Left colon (tissue), 2 donors: ENCODE data around the gene KCNN3. TPM values are rescaled to one million over a fixed set of nuclear protein-coding genes. Genes with fewer than 3 reads are reported as not detected.
A peak's percentile ranks its signal among the peaks of the same experiment; 100 is the strongest.

Experiments
- ATAC-seq: fragments of 200-7000 bp; cut with Tn5 transposase; one replicate; pipeline ENCODE4 v1.9.1; 2020; ENCODE audit warnings: mild to moderate bottlenecking, moderate library complexity
- DNase-seq, 2 donors: peaks; one replicate each; pipeline ENCODE4 v3.0.0-alpha.2; 2020
- intact Hi-C, 2 donors: fragments of 100-400 bp; cut with DNase I in 1 of 2; cut with micrococcal nuclease in 1 of 2; formaldehyde crosslinking; loops; one replicate each; pipeline versions ENCODE4 v1.11.2 to v1.14.0; 2022; cut with DNase I, micrococcal nuclease
- total RNA-seq, 2 donors: library from RNA; stranded (reverse); fragmentation: NEBNext Ultra II Directional; extraction: Animal tissue kit (Norgen Biotek cat#: 25700); gene quantifications; one replicate each; pipeline ENCODE4 v1.2.1, GENCODE V29; 2021
- donor health status: DM: no; HTN: no; CAD: no.
- donor health status: DM: yes; HTN: yes; CAD: no.

Gene KCNN3
- total RNA-seq, 2 donors from 2014 or later, result 0.73 to 3.6 TPM

DNA sequence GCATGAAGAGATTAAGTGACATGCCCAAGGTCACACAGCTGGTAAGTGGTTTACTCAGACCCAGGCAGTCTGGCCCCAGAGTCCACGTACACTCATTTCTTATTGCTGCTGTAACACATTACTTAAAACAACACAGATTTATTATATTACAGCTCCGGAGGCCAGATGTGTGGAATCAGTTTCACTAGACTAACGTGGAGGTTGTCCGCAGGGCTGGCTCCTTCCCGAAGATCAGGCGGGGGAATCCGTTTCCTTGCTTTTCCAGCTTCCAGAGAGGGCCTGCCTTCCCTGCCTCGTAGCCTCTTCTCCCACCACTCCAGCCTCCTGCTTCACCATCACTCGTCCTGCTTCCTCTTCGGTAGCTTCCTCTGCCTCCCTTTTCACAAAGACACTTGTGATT is 81.2 kb downstream of the KCNN3 start:
- no peak for ATAC-seq
- intact Hi-C loops, result no loop called here
- DNase-seq, result no peak

DNA sequence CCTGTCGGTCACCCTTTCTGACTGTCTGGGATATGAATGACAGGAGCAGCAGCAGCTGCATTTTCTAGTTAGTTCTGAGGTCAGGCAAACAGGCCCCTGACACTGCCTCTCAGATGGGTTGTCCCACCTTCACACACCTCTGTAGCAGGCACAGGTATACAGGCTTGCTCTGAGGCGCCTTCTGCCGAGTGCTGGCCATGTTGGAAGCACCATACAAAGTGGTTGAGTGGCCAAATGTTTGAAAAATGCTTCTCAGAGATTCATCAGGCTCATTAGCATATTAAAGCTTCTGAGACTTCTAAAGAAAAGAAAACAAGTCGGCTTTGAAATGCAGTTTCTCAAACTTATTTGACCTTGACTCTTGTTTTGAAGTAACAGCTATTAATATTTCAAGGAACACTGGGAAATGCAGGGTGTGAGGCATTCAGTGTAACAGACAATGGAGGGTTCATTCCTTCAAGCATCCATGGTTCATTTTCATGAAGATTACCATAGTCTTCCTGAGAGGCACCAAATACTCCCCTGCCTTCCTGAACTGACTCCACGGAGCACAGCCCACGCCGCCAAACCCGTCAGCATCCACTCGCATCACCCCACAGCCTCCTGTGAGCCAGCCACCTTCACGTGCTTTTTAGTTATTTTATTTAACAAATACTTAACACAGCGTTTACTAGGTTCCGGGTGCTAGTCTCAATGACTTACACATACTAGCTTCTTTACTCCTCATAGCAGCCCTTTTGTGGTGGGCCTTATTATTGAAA is 81.8 kb downstream of the KCNN3 start:
- no peak for DNase-seq
- no peak for ATAC-seq
- intact Hi-C loops, result no loop called here

DNA sequence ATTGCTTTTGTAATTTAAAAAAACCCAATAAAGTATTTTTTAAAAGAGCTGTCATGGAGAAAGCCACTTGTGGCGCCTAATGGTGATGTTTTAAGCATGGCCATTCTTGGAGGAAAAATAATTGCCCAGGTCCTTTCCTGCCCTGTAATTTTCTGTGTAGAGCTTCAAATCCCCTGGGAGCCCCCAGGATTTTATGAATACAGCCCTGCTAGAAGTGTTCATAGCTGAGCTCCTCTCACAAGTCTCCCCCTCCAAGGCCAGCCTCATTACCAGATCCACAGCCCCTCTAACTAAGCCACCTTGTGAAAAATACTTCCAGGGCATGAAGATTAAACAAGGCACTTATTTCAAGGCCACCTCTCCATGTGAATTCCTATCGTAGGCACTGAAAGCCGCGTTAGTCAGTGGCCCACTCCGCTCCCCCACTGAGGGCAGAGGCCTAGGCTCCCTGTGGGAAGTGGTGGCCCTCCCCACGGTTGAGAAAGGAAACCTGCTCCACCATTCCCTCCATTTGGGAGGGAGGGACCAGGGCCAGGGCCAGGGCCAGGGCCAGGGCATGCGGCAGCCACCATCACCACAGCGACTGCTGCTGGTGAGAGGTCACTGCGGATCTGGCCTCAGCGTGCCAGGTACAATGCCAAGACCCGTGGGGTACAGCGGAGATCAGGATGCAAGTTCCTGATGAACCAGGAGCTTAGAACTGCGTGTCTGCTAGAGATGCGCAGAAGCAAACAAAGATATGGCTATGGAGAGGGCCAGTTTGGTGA is 83.1 kb downstream of the KCNN3 start:
- intact Hi-C loops, result no loop called here
- DNase-seq (no peak), ATAC-seq (no peak)

DNA sequence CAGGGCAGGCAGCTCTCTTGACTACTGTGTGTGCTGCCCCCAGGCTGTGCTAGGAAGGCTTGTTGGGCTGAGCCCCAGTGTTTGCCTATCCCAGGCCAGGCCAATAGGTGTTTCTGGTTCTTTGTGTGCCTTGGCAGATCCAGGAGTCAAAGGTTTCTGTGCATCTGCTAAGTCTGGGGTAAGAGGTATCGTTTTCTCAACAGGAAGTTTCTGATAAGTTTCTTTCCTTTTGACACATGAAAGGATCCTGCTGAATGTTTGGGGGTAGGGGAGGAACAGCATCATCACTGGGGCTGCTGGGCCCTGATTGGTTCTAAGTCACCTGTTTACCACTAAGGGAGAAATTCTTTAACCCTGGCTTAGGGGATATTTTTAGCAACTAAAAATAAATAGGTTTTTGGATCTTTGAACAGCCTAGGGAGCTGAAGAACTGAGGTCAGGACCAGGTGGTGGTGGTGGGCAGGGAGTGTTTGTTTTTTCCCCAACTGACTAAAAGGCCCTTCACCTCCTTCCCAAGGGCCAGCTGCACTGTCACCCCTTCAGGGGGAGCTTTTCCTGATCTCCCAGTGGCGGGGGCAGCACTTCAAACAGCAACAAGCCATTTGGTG is 85.1 kb downstream of the KCNN3 start:
- DNase-seq (no peak), ATAC-seq (no peak)
- intact Hi-C loops, result no loop called here

DNA sequence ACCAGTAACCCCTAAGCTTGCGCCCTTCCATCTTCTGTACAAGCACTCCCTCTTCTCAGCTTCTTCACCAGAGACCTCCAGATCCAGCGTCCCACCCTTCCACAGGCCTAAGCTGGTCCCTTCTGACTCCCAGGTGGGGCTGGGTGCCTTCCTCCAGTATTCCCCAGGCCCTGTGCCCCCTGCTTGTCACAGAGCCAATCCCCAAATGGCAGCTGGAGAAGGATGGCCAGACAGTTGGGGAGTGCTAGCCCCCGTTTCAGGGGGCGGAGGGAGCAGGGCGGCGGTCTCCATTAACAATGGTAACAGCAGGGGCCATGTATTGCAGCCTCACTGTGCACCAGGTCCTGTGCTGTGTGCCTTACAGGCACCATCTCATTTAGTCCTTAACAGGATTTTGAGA is 85.7 kb downstream of the KCNN3 start:
- intact Hi-C loops, result no loop called here
- ATAC-seq (no peak), DNase-seq (no peak)

DNA sequence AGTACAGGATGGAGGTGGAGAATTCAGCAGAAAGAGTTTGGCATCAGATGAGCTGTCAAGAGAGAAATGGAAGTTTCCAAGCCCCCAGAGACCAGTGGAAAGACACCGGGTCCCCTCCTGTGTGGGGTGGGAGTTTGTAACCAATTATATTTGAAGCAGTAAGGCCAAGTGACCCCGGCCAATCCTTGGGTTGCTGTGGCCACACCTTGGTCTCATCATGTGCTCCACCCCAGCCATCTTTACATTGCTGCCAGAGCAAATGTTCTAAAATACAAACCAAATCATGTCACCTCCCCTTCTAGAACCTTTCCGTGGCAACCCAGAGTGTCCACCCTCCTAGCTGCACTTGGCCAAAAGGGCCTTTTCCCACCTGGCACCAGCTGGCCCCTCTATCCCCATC is 86.1 kb downstream of the KCNN3 start:
- DNase-seq, result no peak
- intact Hi-C loops, result no loop called here
- ATAC-seq, result no peak

DNA sequence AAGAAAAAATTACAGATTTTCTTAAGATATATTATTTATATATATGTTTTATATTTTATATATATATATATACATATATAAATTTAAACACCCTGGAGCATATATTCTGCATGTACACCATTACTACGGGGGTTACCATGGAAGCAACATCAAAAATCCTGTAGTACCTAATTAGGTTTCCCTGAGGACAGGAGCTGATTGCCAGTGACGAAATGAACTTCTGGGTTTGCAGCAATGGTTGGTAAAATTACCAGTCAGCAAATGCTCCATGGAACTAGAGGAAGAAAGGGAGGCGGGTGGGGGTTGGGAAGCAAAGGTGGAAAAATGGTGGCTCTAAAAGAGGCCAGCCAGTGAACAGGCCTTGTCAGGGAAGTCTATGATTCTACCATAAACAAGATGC is 89.5 kb downstream of the KCNN3 start:
- intact Hi-C loops, result no loop called here
- DNase-seq (no peak), ATAC-seq (no peak)

DNA sequence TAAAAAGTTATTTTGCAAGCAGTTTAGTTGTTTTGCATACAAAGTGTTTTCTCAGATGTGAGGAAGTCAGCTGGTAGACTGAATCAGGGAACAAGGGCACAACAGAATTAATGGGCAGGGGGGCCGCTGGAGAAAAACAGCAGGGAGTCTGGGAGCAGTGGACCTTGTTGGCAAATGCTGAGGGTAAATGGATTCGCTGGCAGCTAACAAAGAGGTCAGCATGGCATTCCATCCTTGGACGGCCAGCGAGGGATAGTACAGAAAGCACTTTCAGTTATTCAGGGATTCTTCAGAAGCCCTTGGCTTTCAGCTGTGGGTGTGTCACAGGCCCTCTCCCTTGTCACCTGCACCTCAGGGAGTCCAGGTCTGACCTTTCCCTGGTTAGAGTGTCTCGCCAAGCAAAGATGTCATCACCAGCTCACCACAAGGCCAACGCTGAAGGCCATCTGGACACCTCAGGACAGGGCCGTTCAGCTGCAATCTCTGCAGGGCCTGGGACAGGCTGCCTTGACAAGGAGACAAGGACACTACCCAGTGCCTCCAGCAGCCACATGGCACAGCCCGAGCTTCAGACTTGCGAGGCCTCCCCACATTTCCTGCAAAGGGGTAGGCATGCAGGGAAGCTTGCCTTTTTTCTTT is 90.4 kb downstream of the KCNN3 start:
- ATAC-seq (no peak), DNase-seq (no peak)
- intact Hi-C loops, result no loop called here

DNA sequence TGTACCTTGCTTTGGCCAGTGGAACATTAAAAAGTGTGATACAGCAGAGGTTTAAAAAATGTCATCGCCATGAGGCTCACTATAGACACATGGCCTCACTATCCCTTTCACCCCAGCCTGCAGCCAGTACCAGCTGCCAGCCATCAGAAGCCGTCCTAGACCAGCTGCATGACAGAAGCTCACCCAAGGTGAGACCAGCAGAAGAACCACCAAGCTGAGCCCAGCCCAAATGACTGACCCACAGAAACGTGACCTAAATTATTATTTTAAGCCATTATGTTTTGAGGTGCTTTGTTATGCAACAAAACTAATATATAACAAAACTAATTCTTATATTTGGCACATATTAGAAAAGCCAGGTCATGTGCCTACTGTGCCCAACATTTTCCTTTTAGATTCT is 91.1 kb downstream of the KCNN3 start:
- DNase-seq (no peak), ATAC-seq (no peak)
- intact Hi-C loops, result no loop called here

DNA sequence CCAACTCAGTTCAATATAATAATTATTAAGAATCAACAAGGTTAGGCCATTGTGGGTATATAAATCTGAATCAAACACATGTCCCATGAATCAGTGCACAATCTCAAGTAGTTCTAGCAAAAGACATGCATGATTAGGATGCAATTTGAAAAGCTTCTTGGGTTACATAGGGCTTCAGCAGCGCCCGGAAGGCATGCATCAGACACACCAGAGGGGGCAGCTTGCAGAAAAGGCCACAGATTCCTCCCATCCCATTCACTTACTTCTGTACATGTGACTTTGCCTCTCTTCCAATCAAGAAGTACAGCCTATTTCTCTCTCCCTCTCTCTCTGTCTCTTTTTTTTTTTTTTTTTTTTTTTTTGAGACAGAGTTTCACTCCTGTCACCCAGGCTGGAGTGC is 91.8 kb downstream of the KCNN3 start:
- intact Hi-C loops, result no loop called here
- ATAC-seq, result no peak
- no peak for DNase-seq

DNA sequence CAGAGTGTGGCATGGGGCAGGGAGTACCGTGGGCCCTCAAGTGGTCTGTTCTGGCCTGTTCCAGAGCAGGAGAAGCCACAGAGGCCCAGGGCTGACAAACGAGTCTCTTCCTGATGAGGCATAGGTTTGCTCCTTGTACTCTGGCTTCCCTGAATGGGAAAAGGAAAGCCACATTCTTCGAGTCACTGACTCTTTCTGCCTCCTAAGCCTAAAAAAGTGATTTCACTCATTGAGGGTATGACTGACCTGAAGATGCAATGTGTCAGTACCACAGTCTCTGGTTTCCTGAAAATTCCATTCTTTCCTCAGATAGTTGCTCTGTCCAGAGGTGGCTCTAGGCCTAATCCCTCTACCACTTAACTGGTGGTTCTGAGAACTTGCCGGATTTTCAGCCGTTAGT is 92.3 kb downstream of the KCNN3 start:
- intact Hi-C loops, result no loop called here
- ATAC-seq, result no peak
- DNase-seq, result no peak

DNA sequence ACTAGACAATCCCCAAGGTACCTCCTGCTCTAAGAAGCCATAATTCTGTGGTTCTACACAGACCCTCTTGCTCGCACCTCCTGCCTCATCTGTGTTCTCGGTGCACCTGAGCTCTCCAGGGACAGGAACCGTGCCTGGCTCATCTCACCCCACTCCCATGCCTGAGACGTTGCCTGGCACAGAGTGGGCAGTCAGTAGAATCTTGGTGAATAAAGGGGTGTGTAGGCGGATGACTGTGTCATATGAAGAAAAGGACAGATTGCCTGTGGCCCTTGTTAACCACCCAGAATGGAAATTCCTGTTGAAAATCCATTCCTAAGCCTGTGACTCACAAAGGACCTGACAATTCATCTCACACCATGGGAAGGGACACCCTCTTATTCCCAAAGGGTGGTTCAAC is 92.9 kb downstream of the KCNN3 start:
- intact Hi-C loops, result no loop called here
- ATAC-seq (no peak), DNase-seq (no peak)

DNA sequence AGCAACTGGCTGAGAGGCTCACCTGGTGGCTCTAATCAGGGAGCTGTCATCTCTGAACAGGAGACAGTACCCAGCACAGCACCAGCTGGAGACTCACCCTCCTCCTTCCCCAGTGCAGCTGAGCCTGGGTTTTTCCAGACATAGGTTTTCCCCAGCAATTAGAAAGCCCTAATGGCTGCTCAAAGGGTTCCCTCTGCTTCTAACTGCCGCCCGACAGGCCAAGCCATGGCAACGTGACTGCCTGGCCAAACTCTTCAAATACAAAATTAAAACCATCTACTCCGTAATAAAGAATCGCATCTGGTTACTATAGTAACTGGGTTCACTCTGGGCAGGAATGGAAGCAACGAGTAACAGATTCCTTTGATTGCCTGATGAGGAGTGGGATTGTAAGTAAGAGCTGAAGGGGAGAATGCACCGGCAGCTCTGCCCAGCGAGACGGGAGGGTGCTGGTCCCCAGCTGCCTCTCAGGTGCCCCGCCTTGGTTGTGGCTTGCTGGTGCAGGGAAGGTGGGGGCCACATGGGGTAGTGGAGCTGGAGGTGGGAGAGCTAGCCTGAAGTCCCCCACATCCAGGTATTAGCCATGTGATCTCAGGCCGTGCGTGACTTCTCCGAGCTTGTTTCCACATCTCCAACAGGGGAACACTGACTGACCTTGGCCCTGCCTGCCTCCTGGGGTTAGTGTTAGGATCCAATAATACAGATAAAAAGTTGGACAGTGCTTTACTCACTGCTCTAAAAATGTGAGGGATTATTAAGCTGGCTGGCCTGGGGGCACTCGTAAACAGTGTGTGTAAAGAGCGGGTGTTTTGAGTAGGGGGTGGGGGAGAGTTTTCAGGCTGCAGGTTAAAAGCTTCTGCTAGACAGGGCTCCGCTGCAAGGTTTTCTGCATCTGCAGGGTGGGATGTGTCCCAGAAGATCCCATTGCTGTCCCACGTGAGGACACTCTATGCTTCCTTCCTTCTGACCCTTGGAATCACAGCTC is 94.2 kb downstream of the KCNN3 start:
- DNase-seq, result no peak
- ATAC-seq, result no peak
- intact Hi-C loops, result no loop called here

DNA sequence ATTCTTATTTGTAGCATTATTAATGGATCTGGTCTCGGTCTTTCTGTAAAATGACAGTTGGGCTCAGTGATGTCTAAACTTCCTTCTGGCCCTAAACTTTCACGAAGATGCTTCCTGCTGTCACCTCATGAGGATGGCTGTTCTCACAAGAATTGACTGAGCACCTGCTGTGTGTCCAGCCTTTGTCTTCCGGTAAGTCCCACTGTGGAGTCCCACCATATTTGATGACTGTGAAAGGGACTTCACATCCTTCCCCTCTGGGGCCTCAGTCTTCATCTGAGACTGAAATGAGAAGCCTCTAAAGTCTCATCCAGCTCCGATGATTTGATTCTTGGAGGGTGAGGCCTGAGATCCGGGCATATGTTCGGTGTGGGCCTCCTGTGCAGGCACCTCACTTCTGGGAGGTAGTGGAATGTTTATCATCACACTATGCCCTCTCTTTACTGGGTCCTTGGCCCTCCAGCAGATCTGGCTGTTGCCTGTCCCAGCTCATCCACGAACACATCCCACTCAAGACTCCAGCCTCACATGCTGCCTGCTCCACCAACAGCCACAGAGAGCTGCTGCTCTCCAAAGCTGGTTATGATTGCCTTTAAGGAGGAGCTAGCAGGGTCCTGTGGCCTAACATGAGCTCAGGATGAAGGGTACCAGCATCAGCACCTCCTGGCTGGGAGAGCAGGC is 95.8 kb downstream of the KCNN3 start:
- DNase-seq, result no peak
- intact Hi-C loops, result no loop called here
- ATAC-seq, result no peak

DNA sequence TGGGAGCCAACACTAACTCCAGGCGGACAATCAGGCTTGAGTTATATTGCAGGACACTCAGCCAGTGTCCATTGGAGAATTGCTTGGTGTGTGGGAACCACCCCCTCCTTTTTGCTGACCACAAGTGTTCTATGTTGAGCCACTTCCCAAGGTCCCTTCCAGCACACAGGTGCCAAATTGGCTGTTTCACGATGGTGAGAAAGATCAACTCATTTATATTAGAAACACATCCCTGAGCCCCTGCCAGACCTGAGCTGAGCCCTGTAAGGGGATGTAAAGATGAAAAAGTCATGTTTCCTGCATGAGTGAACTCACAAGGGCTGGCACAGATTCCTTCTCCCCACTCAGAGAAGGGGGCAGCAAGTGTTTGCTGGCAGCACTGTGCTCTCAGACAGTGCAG is 96.5 kb downstream of the KCNN3 start:
- ATAC-seq, result no peak

DNA sequence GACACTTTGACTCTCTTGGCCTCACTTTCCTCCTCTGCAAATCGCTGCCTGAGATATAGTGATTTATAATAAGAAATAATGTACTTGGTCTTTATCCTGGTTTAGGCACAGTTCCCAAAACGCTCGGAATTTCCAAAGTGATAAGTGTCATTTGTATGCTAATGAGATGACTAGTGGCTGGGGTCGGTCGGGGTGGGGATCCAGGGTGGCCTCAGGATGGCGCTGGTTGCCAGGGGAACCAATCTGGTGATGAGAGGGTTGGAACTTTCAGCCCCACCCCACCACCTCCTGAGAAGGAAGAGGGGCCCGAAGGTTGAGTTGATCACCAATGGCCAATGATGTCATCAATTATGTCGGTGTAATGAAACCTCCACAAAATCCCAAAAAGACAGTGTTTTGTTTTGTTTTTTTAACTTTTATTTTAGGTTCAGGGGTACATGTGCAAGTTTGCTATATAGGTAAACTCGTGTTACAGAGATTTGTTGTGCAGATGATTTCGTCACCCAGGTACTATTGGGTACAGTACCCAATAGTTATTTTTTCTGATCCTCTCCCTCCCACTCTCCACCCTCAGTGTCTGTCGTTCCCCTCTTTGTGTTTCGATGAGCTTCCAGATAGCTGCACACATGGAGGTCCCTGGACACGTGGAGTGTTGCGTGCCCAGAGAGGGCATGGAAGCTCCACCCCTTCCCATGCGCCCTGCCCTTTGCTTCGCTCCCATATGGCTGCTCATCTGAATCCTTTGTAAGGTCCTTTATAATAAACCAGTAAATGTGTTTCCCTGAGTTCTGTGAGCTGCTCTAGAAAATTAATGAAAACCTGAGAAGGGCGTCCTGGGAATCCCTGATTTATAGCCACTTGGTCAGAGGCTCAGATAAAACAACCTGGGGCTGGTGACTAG is 97.2 kb downstream of the KCNN3 start:
- intact Hi-C loops, result no loop called here
- ATAC-seq (no peak), DNase-seq (no peak)

More for the DNA sequence above, 96.5 kb downstream of the KCNN3 start:
- DNase-seq, result peak in 1 of 2 donors; percentile 15
- intact Hi-C loops, result no loop called here

DNA sequence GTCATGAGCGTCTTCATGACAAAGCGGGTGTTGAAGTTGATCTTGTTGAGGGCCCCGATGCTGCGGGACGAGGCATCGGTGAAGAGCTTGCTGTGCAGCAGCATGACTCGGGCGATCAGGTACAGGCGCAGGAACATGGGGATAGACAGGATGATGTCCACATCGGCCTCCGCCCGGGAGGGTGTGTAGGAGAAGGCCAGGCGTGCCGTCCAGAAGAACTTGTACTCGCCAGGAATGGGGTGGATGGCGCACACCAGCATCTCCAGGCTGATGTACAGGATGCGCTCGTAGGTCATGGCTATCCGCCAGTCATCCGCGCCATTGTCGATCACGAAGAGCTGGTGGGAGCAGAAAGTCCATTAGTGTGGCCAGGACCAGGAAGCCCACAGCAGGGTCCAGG is 98.0 kb downstream of the KCNN3 start:
- intact Hi-C loops, result no loop called here
- DNase-seq, result no peak
- ATAC-seq, result no peak
